ENCODE data around the gene IL12RB2.
"Not testable (repeated sequence)": the region's sequence is repeated elsewhere in the genome, so short reads cannot be mapped to it uniquely, and the experiment has no call there.

Gene IL12RB2

GRCh38 chr1:67431869-67432578 lies 124.4 kb downstream of the IL12RB2 start:
- DNase-seq (ENCODE audit: low spot score), result no peak

- no peak for DNase-seq (ENCODE audit: low spot score)
Observed at GRCh38 chr1:67432745-67433144, 125.1 kb downstream of the IL12RB2 start.

GRCh38 chr1:67433837-67434236 lies 126.2 kb downstream of the IL12RB2 start:
- no peak for DNase-seq (ENCODE audit: low spot score)

GRCh38 chr1:67434491-67434890 lies 126.8 kb downstream of the IL12RB2 start:
- no peak for DNase-seq (ENCODE audit: low spot score)

GRCh38 chr1:67436511-67437055 lies 128.9 kb downstream of the IL12RB2 start:
- no peak for DNase-seq (ENCODE audit: low spot score)

GRCh38 chr1:67437961-67438360 lies 130.3 kb downstream of the IL12RB2 start:
- DNase-seq (ENCODE audit: low spot score), result no peak

- DNase-seq (ENCODE audit: low spot score), result no peak
Observed at GRCh38 chr1:67439277-67440029, 131.8 kb downstream of the IL12RB2 start.

GRCh38 chr1:67440339-67440738 lies 132.7 kb downstream of the IL12RB2 start:
- DNase-seq (ENCODE audit: low spot score), result no peak

- DNase-seq (ENCODE audit: low spot score), result no peak
Observed at GRCh38 chr1:67441183-67441582, 133.5 kb downstream of the IL12RB2 start.

- no peak for DNase-seq (ENCODE audit: low spot score)
Observed at GRCh38 chr1:67441739-67442281, 134.1 kb downstream of the IL12RB2 start.

GRCh38 chr1:67446014-67446413 lies 138.3 kb downstream of the IL12RB2 start:
- DNase-seq (ENCODE audit: low spot score), result not testable (repeated sequence)

Data from kidney capillary endothelial cell (primary cell).